ENCODE results near the gene HTD2.

Gene HTD2

DNA sequence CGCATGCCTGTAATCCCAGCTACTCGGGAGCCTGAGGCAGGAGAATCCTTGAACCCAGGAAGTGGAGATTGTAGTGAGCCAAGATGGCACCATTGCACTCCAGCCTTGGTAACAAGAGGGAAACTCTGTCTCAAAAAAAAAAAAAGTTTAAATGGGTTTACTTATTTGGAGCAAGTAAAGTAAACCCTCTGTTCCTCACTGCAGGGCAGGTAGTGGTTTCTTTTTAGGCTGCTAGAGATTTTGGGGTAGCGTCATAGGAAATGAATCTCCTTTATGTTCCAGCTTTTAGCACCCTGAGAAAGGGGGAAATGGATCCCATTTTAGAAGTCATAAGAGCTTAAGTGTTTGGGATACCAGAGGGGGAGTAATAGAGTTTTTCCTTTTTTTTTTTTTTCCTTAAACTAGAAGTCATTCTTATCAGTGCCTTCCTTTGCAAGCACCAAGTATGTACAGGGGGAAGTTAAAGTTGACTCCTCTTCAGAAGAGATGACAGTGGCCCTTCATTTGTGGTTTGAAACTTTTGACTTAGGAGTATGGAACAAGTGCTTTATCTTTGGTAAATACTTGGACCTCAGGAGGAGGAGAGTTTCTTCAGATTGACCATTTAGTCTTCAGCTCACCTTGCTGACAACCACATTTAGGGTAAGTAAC, 34.4 kb downstream of the HTD2 start:
- no peak overlapping the region for H3K4me3 ChIP-seq (replicated peaks; ENCODE audit: low read depth, low read length)
- TF ChIP-seq, protein P1, sequence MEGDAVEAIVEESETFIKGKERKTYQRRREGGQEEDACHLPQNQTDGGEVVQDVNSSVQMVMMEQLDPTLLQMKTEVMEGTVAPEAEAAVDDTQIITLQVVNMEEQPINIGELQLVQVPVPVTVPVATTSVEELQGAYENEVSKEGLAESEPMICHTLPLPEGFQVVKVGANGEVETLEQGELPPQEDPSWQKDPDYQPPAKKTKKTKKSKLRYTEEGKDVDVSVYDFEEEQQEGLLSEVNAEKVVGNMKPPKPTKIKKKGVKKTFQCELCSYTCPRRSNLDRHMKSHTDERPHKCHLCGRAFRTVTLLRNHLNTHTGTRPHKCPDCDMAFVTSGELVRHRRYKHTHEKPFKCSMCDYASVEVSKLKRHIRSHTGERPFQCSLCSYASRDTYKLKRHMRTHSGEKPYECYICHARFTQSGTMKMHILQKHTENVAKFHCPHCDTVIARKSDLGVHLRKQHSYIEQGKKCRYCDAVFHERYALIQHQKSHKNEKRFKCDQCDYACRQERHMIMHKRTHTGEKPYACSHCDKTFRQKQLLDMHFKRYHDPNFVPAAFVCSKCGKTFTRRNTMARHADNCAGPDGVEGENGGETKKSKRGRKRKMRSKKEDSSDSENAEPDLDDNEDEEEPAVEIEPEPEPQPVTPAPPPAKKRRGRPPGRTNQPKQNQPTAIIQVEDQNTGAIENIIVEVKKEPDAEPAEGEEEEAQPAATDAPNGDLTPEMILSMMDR (IDR thresholded peaks at IDR 0.05; ENCODE audit: low read length, missing control alignments) = no peak
- DNase-seq (ENCODE audit: low read depth) = no peak

DNA sequence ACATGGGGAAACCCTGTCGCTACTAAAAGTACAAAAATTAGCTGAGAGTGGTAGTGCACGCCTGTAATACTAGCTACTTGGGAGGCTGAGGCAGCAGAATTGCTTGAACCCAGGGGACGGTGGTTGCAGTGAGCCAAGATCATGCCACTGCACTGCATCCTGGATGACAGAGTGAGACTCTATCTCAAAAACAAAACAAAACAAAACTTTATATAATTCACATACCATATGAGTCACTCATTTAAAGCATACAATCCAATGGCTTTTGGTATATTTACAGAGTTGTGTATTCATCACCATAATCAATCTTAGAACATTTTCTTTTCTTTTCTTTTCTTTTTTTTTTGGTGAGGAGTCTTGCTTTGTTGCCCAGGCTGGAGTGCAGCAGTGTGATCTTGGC, 35.1 kb downstream of the HTD2 start:
- H3K4me3 ChIP-seq (replicated peaks; ENCODE audit: low read depth, low read length) = no peak overlapping the region
- TF ChIP-seq, protein P1 (IDR thresholded peaks at IDR 0.05; ENCODE audit: low read length, missing control alignments) = no peak
- DNase-seq (ENCODE audit: low read depth) = no peak

DNA sequence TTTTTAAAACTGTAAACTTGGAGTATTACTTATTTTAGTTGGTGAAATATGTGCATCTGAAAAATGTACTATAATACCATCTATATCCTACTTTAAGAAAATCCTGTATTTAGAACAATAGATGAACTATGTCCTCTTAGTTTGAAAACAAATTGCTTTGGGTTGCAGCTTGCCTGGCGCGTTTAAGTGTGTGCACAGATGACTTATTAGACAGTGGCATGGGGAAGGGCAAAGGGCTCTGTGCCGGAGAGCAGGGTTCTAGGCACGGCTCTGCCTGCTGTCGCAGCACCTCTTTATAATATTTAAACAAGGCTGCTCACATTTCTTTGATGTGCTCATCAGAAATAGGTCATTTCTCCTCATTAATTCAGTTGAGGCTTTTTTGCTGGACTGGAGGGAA, 36.4 kb downstream of the HTD2 start:
- DNase-seq (ENCODE audit: low read depth) = no peak
- TF ChIP-seq, protein P1 (IDR thresholded peaks at IDR 0.05; ENCODE audit: low read length, missing control alignments) = no peak
- H3K4me3 ChIP-seq (replicated peaks; ENCODE audit: low read depth, low read length) = no peak overlapping the region

DNA sequence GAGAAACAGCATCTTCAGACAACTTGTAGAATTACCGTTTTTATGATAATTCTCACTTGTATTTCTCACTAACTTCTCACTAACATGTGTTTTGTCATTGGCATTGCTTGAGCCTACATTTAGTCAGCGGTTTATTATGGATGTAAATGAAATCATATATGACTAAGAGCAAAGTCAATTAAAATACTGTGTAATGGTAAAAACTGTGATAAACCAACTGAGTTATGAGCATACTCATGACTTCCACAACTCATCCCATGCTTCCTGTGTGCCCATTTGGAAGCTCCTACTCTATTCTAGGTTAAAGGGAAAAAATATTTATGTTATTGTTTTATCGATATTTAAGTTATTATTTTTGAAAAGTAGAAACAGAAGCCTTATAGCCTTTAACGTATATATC, 39.1 kb downstream of the HTD2 start:
- TF ChIP-seq, protein P1 (IDR thresholded peaks at IDR 0.05; ENCODE audit: low read length, missing control alignments) = no peak
- no peak for DNase-seq (ENCODE audit: low read depth)
- no peak overlapping the region for H3K4me3 ChIP-seq (replicated peaks; ENCODE audit: low read depth, low read length)

DNA sequence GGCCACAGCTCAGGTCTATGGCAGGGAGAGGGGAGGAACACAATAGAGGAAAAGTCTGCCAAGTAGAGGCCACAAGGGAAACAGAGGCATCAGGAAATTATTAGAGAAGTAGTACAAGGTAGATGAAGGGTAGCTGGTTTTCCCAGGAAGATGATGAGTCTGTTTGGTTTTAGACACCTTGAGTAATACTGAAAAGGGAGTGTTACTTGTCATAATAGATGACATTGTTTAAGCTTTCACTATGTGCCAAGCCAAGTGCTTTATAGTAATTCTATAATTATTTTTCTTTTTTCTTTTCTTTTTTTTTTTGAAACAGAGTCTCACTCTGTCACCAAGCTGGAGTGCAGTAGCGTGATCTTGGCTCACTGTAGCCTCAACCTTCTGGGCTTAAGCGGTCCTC, 40.0 kb downstream of the HTD2 start:
- DNase-seq (ENCODE audit: low read depth) = no peak
- H3K4me3 ChIP-seq (replicated peaks; ENCODE audit: low read depth, low read length) = no peak overlapping the region
- TF ChIP-seq, protein P1 (IDR thresholded peaks at IDR 0.05; ENCODE audit: low read length, missing control alignments) = no peak

DNA sequence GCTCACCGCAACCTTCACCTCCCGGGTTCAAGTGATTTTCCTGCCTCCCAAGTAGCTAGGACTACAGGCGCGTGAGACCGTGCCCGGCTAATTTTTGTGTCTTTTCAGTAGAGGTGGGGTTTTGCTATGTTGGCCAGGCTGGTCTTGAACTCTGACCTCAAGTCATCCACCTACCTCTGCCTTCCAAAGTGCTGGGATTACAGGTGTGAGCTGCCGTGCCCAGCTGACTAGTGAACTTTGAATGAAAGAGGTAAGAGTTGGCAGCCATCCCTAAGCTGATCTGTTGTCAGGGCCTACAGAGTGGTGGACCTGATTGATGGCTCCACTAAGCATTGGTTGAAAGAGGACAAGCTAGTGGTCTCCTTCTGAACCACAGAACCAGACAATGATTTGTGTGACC, 41.7 kb downstream of the HTD2 start:
- no peak overlapping the region for H3K4me3 ChIP-seq (replicated peaks; ENCODE audit: low read depth, low read length)
- TF ChIP-seq, protein P1 (IDR thresholded peaks at IDR 0.05; ENCODE audit: low read length, missing control alignments) = no peak
- no peak for DNase-seq (ENCODE audit: low read depth)
